ENCODE data around the gene CCDC141. TPM values are rescaled to one million over a fixed set of nuclear protein-coding genes. Genes with fewer than 3 reads are reported as not detected.

Gene CCDC141
- polyA plus RNA-seq, 1 donor from 2014 or later = 0.27 TPM

- no peak overlapping the region for H3K4me2 ChIP-seq (ENCODE audit: low read length)
- H3K27ac ChIP-seq (ENCODE audit: low read length) = no peak overlapping the region
- no peak overlapping the region for H3K4me3 ChIP-seq (ENCODE audit: low read length)
- H4K20me1 ChIP-seq (ENCODE audit: insufficient read depth) = no peaks in the 10 kb centered on the region
- no peaks in the 10 kb centered on the region for H3F3A ChIP-seq (ENCODE audit: insufficient read depth, low read length, poor library complexity, severe bottlenecking)
- no peaks in the 10 kb centered on the region for H3K79me2 ChIP-seq (replicated peaks; ENCODE audit: insufficient read depth, low read length)
- no peaks in the 10 kb centered on the region for H3K9me3 ChIP-seq (ENCODE audit: low read length)
- no peak overlapping the region for H3K9ac ChIP-seq (ENCODE audit: low read length)
- no peaks in the 10 kb centered on the region for H3K27me3 ChIP-seq (ENCODE audit: insufficient read depth, low read depth, low read length)
- H2AFZ ChIP-seq (ENCODE audit: low read depth, low read length) = no peak overlapping the region
- H3K9me2 ChIP-seq (ENCODE audit: insufficient read depth, low read length) = no peaks in the 10 kb centered on the region
- H3K36me3 ChIP-seq (ENCODE audit: insufficient read depth, low read length) = no peaks in the 10 kb centered on the region
- no peak for TF ChIP-seq CTCF (IDR thresholded peaks at IDR 0.05; ENCODE audit: poor library complexity, severe bottlenecking)
- no peak for TF ChIP-seq POLR2AphosphoS5 (IDR thresholded peaks at IDR 0.05)
- no peak for TF ChIP-seq EP300 (conservative IDR thresholded peaks at IDR 0.05; ENCODE audit: poor library complexity, severe bottlenecking)
- TF ChIP-seq EZH2 (IDR thresholded peaks at IDR 0.05; ENCODE audit: borderline replicate concordance, insufficient read depth, low read length, poor library complexity, severe bottlenecking) = no peak
- TF ChIP-seq REST (IDR thresholded peaks at IDR 0.05; ENCODE audit: borderline replicate concordance) = no peak
- no peak for TF ChIP-seq SMC3 (conservative IDR thresholded peaks at IDR 0.05; ENCODE audit: poor library complexity)
- TF ChIP-seq TAF1 (IDR thresholded peaks at IDR 0.05; ENCODE audit: low read depth) = no peak
- no peak for TF ChIP-seq RAD21 (conservative IDR thresholded peaks at IDR 0.05)
- no peak for TF ChIP-seq MXI1 (conservative IDR thresholded peaks at IDR 0.05; ENCODE audit: poor library complexity, severe bottlenecking)
These were observed 266.0 kb downstream of the CCDC141 start for GRCh38 chr2:178783889-178784288.

- H3K27ac ChIP-seq (ENCODE audit: low read length) = no peak overlapping the region
- H3K9me3 ChIP-seq (ENCODE audit: low read length) = no peaks in the 10 kb centered on the region
- no peak overlapping the region for H3K4me3 ChIP-seq (ENCODE audit: low read length)
- H3K27me3 ChIP-seq (ENCODE audit: insufficient read depth, low read depth, low read length) = no peaks in the 10 kb centered on the region
- H3F3A ChIP-seq (ENCODE audit: insufficient read depth, low read length, poor library complexity, severe bottlenecking) = no peaks in the 10 kb centered on the region
- no peaks in the 10 kb centered on the region for H4K20me1 ChIP-seq (ENCODE audit: insufficient read depth)
- no peaks in the 10 kb centered on the region for H3K79me2 ChIP-seq (replicated peaks; ENCODE audit: insufficient read depth, low read length)
- H3K36me3 ChIP-seq (ENCODE audit: insufficient read depth, low read length) = no peaks in the 10 kb centered on the region
- TF ChIP-seq POLR2AphosphoS5 (IDR thresholded peaks at IDR 0.05) (no peak), EZH2 (IDR thresholded peaks at IDR 0.05; ENCODE audit: borderline replicate concordance, insufficient read depth, low read length, poor library complexity, severe bottlenecking) (no peak), TAF1 (IDR thresholded peaks at IDR 0.05; ENCODE audit: low read depth) (no peak), EP300 (conservative IDR thresholded peaks at IDR 0.05; ENCODE audit: poor library complexity, severe bottlenecking) (no peak), RAD21 (conservative IDR thresholded peaks at IDR 0.05) (no peak), MXI1 (conservative IDR thresholded peaks at IDR 0.05; ENCODE audit: poor library complexity, severe bottlenecking) (no peak), REST (IDR thresholded peaks at IDR 0.05; ENCODE audit: borderline replicate concordance) (no peak), CTCF (IDR thresholded peaks at IDR 0.05; ENCODE audit: poor library complexity, severe bottlenecking) (no peak), SMC3 (conservative IDR thresholded peaks at IDR 0.05; ENCODE audit: poor library complexity) (no peak)
- H2AFZ ChIP-seq (ENCODE audit: low read depth, low read length) = no peak overlapping the region
- H3K9ac ChIP-seq (ENCODE audit: low read length) = no peak overlapping the region
- H3K4me2 ChIP-seq (ENCODE audit: low read length) = no peak overlapping the region
- no peaks in the 10 kb centered on the region for H3K9me2 ChIP-seq (ENCODE audit: insufficient read depth, low read length)
These were observed 267.7 kb downstream of the CCDC141 start for GRCh38 chr2:178782236-178782635.

Data from neural cell (in vitro differentiated cells).